Testis (tissue), 2 donors: ENCODE data around the gene ACTL8.

Experiments
- CTCF ChIP-seq, 3 experiments: fragments of 450-650 bp in 2 of 3; fragments of 200-600 bp in 1 of 3; sonication (generic) in 1 of 3; IDR thresholded peaks; one replicate each; pipeline ENCODE4 v1.5.1; 2016 to 2019; ENCODE audit warnings: antibody characterized with exemption in 3 of 3, mild to moderate bottlenecking in 2 of 3, moderate library complexity in 1 of 3
- POLR2A ChIP-seq: fragments of 450-650 bp; IDR thresholded peaks from one replicate; pipeline ENCODE4 v1.6.1; 2017; ENCODE audit warnings: antibody characterized with exemption, mild to moderate bottlenecking, moderate library complexity

GRCh38 chr1:17709981-17710380 is 45.2 kb upstream of the ACTL8 start:
- TF ChIP-seq POLR2A (no peak), CTCF (IDR thresholded peaks at IDR 0.05) (no peak)
